Neuron (in vitro differentiated cells): Measurements from ENCODE around the gene TMEM89.

Experiments
- H2AFZ ChIP-seq: one replicate; pipeline ENCODE4 v1.6.1; 2013; ENCODE audit warnings: low read depth, mild to moderate bottlenecking, inconsistent platforms, low read length, moderate library complexity
- H3K27me3 ChIP-seq: one replicate; pipeline ENCODE4 v1.6.1; 2013; ENCODE audit warnings: low read length; ENCODE audit not compliant: insufficient read depth
- H3K36me3 ChIP-seq: one replicate; pipeline ENCODE4 v1.6.1; 2013; ENCODE audit warnings: low read length; ENCODE audit not compliant: insufficient read depth
- H3K4me1 ChIP-seq: one replicate; pipeline ENCODE4 v1.6.1; 2013; ENCODE audit warnings: low read length; ENCODE audit not compliant: insufficient read depth
- H3K4me3 ChIP-seq: 2 replicates; pipeline ENCODE4 v1.5.1; 2013; ENCODE audit warnings: mild to moderate bottlenecking, low read length, moderate library complexity
- H3K9me3 ChIP-seq: one replicate; pipeline ENCODE4 v1.6.1; 2013; ENCODE audit warnings: low read length

TMEM89 gene

GRCh38 chr3:48655063-48655462 lies 33.5 kb upstream of the TMEM89 start:
- Histone ChIP-seq H3K9me3 (peaks cover 21% of the 10 kb centered on the region), H3K4me3 (no peak overlapping the region), H2AFZ (no peak overlapping the region), H3K27me3 (no peaks in the 10 kb centered on the region), H3K36me3 (peaks cover 93% of the 10 kb centered on the region), H3K4me1 (no peaks in the 10 kb centered on the region)

GRCh38 chr3:48652923-48653715 lies 31.6 kb upstream of the TMEM89 start:
- Histone ChIP-seq H2AFZ (no peak overlapping the region), H3K4me1 (no peaks in the 10 kb centered on the region), H3K36me3 (peaks cover 89% of the 10 kb centered on the region), H3K9me3 (peaks cover 4% of the 10 kb centered on the region), H3K4me3 (no peak overlapping the region), H3K27me3 (no peaks in the 10 kb centered on the region)

- Histone ChIP-seq H2AFZ (no peak overlapping the region), H3K4me3 (no peak overlapping the region), H3K9me3 (no peaks in the 10 kb centered on the region), H3K27me3 (no peaks in the 10 kb centered on the region), H3K4me1 (no peaks in the 10 kb centered on the region), H3K36me3 (peaks cover 79% of the 10 kb centered on the region)
Observed at GRCh38 chr3:48651771-48652170, 30.2 kb upstream of the TMEM89 start.

- Histone ChIP-seq H3K27me3 (no peaks in the 10 kb centered on the region), H3K4me1 (no peaks in the 10 kb centered on the region), H2AFZ (no peak overlapping the region), H3K36me3 (peaks cover 84% of the 10 kb centered on the region), H3K4me3 (no peak overlapping the region), H3K9me3 (no peaks in the 10 kb centered on the region)
Observed at GRCh38 chr3:48650723-48651122, 29.2 kb upstream of the TMEM89 start.

GRCh38 chr3:48648188-48648850 lies 26.8 kb upstream of the TMEM89 start:
- Histone ChIP-seq H3K36me3 (peaks cover 84% of the 10 kb centered on the region), H2AFZ (no peak overlapping the region), H3K4me3 (no peak overlapping the region), H3K27me3 (no peaks in the 10 kb centered on the region), H3K4me1 (no peaks in the 10 kb centered on the region), H3K9me3 (no peaks in the 10 kb centered on the region)

GRCh38 chr3:48647714-48648113 lies 26.1 kb upstream of the TMEM89 start:
- no peak overlapping the region for H2AFZ ChIP-seq
- no peak overlapping the region for H3K4me3 ChIP-seq
- peaks cover 84% of the 10 kb centered on the region for H3K36me3 ChIP-seq

GRCh38 chr3:48644898-48645760 lies 23.6 kb upstream of the TMEM89 start:
- peaks cover 84% of the 10 kb centered on the region for H3K36me3 ChIP-seq
- H3K4me3 ChIP-seq, result no peak overlapping the region

More at GRCh38 chr3:48647714-48648113, 26.1 kb upstream of the TMEM89 start:
- Histone ChIP-seq H3K9me3 (no peaks in the 10 kb centered on the region), H3K27me3 (no peaks in the 10 kb centered on the region), H3K4me1 (no peaks in the 10 kb centered on the region)

GRCh38 chr3:48642605-48643004 lies 21.0 kb upstream of the TMEM89 start:
- Histone ChIP-seq H3K4me3 (no peak overlapping the region), H3K36me3 (peaks cover 88% of the 10 kb centered on the region), H3K9me3 (no peaks in the 10 kb centered on the region), H2AFZ (no peak overlapping the region), H3K27me3 (no peaks in the 10 kb centered on the region), H3K4me1 (no peaks in the 10 kb centered on the region)

More at GRCh38 chr3:48644898-48645760, 23.6 kb upstream of the TMEM89 start:
- H3K9me3 ChIP-seq, result no peaks in the 10 kb centered on the region
- no peaks in the 10 kb centered on the region for H3K4me1 ChIP-seq
- H3K27me3 ChIP-seq, result no peaks in the 10 kb centered on the region
- H2AFZ ChIP-seq, result no peak overlapping the region

- Histone ChIP-seq H3K4me3 (no peak overlapping the region), H3K9me3 (no peaks in the 10 kb centered on the region), H2AFZ (no peak overlapping the region), H3K36me3 (peaks cover 83% of the 10 kb centered on the region), H3K4me1 (peaks cover 4% of the 10 kb centered on the region), H3K27me3 (no peaks in the 10 kb centered on the region)
Observed at GRCh38 chr3:48641396-48641795, 19.8 kb upstream of the TMEM89 start.

- peaks cover 12% of the 10 kb centered on the region for H3K4me1 ChIP-seq
- peaks cover 70% of the 10 kb centered on the region for H3K36me3 ChIP-seq
- no peak overlapping the region for H3K4me3 ChIP-seq
- no peak overlapping the region for H2AFZ ChIP-seq
- H3K27me3 ChIP-seq, result no peaks in the 10 kb centered on the region
- H3K9me3 ChIP-seq, result no peaks in the 10 kb centered on the region
Observed at GRCh38 chr3:48639944-48640606, 18.5 kb upstream of the TMEM89 start.

GRCh38 chr3:48637305-48637704 lies 15.7 kb upstream of the TMEM89 start:
- peaks cover 52% of the 10 kb centered on the region for H3K36me3 ChIP-seq
- no peak overlapping the region for H3K4me3 ChIP-seq
- no peak overlapping the region for H2AFZ ChIP-seq
- H3K9me3 ChIP-seq, result no peaks in the 10 kb centered on the region
- peaks cover 22% of the 10 kb centered on the region for H3K4me1 ChIP-seq
- H3K27me3 ChIP-seq, result no peaks in the 10 kb centered on the region

- Histone ChIP-seq H3K4me3 (peak overlapping the region; percentile 67), H3K36me3 (peaks cover 46% of the 10 kb centered on the region), H3K4me1 (peaks cover 22% of the 10 kb centered on the region), H2AFZ (no peak overlapping the region), H3K9me3 (no peaks in the 10 kb centered on the region), H3K27me3 (no peaks in the 10 kb centered on the region)
Observed at GRCh38 chr3:48636149-48636655, 14.6 kb upstream of the TMEM89 start.
